Sciatic nerve (tissue), 1 donor: ENCODE measurements around the gene WNT8B. TPM values are rescaled to one million over a fixed set of nuclear protein-coding genes. Genes with fewer than 3 reads are reported as not detected.

ENCODE experiments used
- total RNA-seq: library from RNA; stranded (reverse); fragmentation: NEBNext Ultra II Directional; extraction: Animal tissue kit (Norgen Biotek cat#: 25700); gene quantifications from one replicate; pipeline ENCODE4 v1.2.1, GENCODE V29; 2021
- donor health status: DM: no; HTN: no; CAD: no.

Gene WNT8B
- total RNA-seq, 1 donor from 2014 or later = not detected

Other genes starting within 250 kb of the WNT8B start
- 22.4 TPM for gene CHUK, start 233.4 kb upstream of the WNT8B start, total RNA-seq
- gene CWF19L1, start 195.4 kb upstream of the WNT8B start, total RNA-seq = 21.1 TPM
- 31.3 TPM for gene BLOC1S2, start 176.3 kb upstream of the WNT8B start, total RNA-seq
- not detected for gene PKD2L1, start 132.8 kb upstream of the WNT8B start, total RNA-seq
- gene SCD, start 115.8 kb upstream of the WNT8B start, total RNA-seq = 300 TPM
- gene SEC31B, start 56.9 kb downstream of the WNT8B start, total RNA-seq = 20.6 TPM
- 123 TPM for gene NDUFB8, start 66.9 kb downstream of the WNT8B start, total RNA-seq
- 34.2 TPM for gene HIF1AN, start 72.9 kb downstream of the WNT8B start, total RNA-seq